Ramos (cell line): ENCODE measurements around the gene LIN54.
"Not testable (repeated sequence)": the region's sequence is repeated elsewhere in the genome, so short reads cannot be mapped to it uniquely, and the experiment has no call there.

Experiments used
- in situ Hi-C: fragments of 300-500 bp; cut with MboI; formaldehyde crosslinking; loops from one replicate; pipeline ENCODE4 v1.14.3; 2022; ENCODE audit warnings: low sequenced_read_pairs; ENCODE audit not compliant: unreplicated experiment

Gene LIN54

DNA sequence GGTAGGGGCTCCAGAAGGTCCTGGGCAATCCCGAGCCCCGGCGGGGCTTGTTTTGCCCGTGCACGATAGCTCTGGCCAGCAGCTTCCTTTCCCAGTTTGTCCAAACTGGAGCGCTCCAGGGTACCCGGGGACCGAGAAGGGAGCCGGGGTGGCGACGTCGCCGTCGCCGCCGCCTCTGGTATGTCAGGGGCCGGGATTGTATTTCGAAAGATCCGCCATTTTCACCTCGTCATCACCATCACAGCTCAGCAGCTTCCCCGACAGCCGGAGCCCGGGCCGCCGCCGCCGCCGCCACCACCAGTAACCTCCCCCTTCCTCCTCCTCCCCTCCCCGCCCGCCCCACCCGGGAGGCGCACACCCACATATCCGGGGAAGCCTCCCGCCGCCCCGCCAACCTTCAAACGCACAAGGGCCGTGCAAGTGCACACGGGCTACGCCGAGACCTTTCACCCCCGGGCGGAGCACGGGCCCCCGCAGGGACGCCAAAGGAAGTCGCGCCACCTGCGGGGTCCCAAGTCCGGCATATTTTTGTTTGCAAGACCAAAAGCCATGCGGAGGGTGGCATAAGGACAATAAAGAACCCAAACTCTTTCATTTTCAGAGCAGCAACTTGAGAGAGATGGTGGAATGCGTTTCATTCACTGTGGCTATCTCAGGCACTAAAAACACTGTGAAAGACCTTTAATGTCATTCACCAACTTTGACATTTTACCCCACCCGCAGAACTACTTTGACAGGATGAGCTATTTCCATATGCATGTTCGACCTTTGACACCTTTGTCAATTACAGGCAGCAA, at the start of gene LIN54:
LIN54 (minus strand) TSS at position 302 of the 797 bp plus-strand sequence. CDS start 25,979 bp downstream, outside the sequence.
- in situ Hi-C loops = no loop called here

DNA sequence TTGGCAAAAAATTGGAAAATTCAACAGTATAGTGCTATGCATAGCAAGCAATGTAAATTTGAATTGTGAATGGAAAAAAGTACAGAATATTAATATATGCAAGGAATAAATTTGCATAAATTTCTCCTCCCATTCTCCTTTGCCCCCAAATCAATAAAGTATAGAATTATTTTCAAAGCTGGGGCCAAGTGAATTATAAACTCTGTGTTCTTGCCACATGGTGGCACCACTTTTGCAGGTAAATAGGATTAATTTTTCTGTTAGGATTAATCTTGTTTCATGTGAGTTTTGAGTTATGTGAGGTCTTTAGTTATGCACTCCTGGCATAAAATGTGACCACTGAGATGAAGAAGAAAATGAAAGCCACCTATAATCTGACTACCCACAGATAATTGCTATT, 44.3 kb upstream of the LIN54 start:
- in situ Hi-C loops = loop anchor here (25.0 kb wide), 1 partner anchor 582 kb away; no protein-coding TSS in a partner anchor

DNA sequence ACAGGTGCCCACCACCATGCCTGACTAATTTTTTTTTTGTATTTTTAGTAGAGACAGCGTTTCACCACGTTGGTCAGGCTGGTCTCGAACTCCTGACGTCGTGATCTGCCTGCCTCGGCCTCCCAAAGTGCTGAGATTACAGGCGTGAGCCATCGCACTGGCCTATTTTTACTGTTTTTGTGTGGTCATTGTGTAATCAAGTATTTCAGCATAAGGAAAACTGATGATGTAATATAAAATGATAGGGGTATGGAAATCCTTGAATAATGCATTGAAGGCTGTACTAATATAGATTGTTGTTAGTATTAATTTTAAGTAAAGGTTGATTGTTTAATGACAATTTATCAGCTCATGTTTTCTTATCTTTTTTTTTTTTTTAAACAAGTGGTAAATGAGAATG, 38.2 kb upstream of the LIN54 start:
- in situ Hi-C loops = not testable (repeated sequence)

DNA sequence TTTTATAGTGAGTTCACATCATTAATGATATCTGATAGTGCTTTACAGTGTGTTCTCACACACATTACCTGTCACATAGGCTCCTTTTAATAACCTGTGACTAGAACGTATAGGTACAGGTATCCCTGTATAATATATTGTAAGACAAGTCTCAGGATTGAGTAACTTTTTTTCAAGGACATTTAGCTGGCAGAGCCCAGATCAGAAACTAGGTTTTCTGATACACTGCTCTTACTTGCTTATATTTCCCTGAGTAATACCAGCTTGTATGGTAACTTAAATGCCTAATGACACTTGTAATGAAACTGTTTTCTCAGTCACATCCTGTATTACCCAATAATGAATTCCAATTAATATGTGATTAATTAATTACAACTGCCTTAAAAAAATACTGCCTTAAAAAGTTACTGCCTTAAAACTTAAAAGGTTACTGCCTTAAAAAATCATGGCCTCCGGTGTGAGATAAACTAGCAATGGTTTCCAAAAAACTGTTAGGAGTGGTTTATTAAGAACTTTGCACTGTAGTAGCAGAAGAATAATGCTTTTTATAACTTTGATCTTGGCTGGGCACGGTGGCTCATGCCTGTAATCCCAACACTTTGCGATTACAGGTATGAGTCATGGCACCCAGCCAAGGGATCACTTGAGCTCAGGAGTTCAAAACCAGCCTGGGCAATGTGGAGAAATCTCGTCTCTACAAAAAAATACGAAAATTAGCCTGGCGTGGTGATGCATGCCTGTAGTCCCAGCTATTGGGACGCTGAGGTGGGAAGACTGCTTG, 36.3 kb upstream of the LIN54 start:
- in situ Hi-C loops = no loop called here

DNA sequence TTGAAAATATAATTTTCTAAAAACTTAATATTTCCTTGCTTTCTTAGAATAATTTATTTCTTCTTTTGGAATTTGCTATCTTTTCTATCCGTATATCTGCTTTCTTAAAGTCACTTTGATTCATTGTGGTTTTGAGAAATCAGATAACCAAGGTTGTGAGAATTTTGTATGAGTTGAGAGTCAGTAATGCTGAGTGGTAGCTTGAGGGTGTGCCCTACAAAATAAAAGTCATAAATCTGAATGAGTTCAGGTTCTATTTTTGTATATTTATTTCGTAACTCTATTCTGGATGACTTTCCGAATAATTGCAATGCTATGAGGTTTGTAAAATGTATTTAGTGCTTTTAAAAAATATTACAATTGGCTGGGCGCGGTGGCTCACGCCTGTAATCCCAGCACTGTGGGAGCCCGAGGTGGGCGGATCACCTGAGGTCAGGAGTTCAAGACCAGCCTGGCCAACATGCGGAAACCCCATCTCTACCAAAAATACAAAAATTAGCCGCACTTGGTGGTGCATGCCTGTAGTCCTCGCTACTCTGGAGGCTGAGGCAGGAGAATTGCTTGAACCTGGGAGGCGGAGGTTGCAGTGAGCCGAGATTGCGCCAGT, 33.3 kb upstream of the LIN54 start:
- in situ Hi-C loops = no loop called here

DNA sequence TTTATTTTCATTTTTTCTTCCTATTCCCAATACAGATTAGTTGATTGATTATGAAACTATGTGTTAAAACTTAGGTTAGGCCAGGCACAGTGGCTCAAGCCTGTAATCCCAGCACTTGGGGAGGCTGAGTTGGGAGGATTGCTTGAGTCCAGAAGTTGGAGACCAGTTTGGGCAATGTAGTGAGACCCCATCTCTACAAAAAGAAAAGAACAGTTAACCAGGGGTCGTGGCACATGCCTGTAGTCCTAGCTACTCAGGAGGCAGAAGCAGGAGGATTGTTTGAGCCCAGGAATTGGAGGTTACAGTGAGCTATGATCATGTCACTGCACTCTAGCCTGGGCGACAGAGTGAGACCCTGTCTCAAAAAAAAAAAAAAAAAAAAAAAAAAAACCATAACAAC, 32.5 kb upstream of the LIN54 start:
- in situ Hi-C loops = not testable (repeated sequence)

DNA sequence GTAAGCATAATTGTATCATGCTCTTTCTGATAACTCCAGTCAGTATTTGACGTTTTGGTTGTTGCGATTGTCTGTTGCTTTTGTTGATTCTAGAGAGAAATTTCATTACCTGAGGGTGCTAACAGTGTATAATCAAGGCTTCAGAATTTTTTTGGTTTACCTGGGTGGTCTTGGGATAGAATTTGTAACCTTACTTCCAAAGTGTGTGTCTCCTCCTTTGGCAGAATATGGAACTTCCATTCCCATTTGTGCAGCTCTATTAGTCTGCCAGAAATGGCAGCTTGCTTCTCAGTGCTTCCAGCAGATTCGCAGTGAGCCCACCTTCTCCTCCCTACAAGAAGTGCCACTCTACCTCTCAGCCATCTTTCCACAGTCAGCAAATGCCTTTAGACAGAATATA, 29.6 kb upstream of the LIN54 start:
- in situ Hi-C loops = no loop called here

DNA sequence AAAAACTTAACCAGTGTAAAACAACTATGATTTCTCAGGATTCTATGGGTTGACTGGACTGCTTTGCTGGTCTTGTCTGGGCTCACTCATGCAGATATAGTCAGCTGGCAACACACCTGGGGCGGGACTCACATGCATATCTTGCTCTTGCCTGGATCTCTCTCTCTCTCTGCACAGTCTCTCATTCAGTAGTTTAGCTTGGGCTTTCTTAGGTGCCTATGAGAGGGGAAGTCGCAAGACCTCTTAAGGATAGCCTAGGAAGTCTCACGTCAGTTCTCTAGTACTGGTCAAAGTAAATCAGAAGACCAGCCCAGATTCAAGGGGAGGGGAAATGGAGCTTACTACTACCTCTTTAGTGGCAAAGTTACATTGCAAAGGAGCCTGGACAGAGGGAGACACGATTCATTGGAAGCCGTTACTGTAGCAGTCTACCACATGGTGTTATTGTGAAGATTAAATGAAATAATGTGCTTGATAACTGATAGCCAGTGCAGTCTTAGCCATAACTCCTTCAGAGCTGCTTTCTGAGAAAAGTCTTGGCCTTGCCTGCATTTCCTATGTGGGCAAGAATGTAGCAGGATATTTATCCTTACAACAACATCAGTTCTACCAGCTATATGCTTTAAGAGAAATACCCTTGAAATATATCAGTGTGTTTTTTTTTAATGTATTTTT, 26.5 kb upstream of the LIN54 start:
- in situ Hi-C loops = no loop called here

DNA sequence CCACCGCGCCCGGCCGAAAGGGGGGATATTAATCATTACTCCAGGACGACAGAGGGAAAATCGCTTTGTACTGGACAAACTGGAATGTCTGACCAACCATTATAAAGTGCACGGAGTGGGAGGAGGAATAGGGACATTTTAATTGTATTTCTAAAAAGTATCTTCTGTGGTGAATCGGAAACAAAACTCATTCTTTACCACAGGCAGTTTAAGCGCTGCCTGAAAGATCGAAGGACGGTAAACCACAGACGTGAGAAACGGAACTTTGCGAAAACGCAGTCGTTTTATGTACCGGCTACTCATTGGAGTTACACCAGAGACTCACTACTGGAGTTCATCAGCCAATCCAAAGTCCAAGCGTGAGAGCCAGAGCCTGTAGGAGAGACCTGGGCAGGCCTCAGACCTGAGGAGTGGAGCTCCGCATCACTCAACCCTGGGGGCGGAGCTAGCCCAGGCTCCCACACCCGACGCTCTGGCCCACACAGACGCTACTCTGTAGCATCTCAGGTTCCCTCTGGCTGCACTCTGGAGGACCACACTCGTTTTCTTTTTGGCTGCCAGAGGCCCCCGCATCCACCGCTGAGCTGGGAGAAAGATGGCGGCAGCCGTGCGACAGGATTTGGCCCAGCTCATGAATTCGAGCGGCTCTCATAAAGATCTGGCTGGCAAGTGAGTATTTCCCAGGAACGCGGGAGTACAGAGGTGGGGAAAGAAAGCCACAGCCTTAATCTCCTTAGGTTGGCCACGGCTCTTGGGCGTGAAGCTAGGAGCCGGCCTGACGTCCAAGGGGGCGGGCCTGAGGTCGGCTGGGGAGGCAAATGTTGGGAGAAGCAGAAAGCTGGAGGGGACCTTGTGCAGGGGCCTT, 24.2 kb upstream of the LIN54 start, which contains the start of gene COPS4:
COPS4 (plus strand) TSS at position 554 of the 865 bp plus-strand sequence; CDS start at position 596, 42 bp downstream.
- in situ Hi-C loops = no loop called here

DNA sequence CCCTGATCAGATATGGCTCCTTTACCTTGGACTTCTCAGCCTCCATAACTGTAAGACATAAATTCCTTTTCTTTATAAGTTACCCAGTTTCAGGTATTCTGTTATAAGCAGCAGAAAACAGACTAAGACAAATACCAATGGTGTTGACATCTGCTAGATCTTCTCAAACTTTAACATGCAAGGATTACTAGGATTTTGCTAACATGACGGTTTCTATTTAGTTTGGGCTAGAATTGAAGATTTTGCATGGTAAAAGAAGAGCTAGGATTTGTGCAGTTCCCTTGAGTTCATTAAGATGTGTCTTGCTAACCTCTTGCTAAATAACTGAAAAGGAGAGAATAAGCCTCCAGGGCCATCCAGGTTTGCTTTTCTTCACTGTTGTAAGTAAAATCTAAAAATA, 19.1 kb upstream of the LIN54 start:
- in situ Hi-C loops = no loop called here

DNA sequence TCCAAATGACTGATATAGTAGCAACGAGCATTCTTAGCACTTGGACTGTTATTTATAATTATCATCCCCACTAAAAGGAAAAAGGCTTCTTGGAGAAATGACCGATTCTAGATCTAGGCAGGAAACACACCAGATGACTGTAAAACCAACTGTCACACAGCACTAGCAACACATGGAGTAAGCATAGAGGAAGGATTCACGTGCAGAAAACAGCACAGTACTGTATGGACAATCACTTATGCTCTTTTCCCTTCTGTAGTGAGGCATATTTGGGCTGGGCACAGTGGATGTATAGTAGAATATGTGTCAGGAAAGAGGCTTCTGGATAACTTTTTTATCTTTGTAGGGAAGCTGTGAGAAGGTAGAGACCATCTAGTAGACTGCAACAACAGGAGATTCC, 18.4 kb upstream of the LIN54 start:
- in situ Hi-C loops = no loop called here

DNA sequence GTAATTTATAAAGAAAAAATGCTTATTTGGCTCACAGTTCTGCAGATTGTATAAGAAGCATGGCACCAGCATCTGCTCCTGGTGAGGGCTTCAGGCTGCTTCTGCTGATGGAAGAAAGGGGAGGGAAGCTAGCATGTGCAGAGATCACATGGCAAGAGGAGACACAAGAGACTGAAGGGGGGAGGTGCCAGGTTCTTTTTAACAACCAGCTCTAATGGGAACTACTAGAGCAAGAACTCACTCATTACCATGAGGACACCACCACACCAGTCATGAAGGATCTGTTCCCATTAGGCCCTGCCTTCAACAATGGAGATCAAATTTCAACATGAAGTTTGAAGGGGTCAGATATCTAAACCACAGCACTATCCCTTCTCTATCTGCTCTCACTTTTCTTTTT, 14.9 kb upstream of the LIN54 start:
- in situ Hi-C loops = no loop called here

DNA sequence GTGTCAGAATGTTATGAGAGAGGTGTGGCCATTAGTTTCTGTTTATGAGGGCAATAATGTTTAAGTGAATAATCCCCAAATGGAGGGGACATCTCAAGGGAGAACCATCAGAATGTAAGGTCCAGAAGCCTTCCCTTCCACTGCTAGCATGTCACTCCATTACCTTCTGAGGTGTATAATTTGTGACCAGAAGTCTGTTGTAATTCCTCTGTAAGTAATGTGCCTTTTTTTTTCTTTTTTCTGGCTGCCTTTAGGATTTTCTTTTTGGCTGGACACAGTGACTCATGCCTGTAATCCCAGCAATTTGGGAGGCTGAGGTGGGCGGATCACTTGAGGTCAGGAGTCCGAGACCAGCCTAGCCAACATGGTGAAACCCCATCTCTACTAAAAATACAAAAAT, 13.6 kb upstream of the LIN54 start:
- in situ Hi-C loops = no loop called here

DNA sequence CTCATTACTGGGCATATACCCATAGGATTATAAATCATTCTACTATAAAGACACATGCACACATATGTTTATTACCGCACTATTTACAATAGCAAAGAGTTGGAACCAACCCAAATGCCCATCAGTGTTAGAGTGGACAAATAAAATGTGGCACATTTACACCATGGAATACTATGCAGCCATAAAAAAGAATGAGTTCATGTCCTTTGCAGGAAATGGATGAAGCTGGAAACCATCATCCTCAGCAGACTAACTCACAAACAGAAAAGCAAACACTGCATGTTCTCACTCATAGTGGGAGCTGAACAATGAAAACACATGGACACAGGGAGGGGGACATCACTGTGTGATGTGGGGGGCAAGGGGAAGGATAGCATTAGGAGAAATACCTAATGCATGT, 13.0 kb upstream of the LIN54 start:
- in situ Hi-C loops = not testable (repeated sequence)

DNA sequence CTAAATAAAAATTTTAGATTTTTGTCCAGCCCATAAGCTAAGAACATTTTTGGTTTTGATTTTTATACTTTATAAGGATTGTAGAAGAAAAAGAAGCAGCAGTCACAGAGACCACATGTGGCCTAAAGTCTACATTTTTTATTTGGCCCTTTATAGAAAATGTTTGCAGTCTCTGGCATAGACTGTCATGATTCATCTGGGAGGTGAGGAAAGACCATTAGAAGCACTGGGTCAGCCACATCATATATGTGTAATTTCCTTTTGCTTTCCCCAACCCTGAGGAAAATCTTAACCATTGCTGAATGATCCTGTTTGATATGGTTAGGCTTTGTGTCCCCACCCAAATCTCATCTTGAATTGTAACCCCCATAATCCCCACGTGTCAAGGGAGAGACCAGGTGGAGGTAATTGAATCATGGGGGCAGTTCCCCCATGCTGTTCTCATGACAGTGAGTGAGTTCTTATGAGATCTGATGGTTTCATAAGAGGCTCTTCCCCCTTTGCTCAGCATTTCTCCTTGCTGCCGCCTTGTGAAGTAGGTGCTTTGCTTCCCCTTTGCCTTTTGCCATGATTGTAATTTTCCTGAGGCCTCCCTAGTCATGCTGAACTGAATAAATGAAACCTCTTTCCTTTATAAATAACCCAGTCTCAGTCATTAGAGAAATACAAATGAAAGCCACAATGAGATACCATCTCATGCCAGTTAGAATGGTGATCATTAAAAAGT, 12.3 kb upstream of the LIN54 start:
- in situ Hi-C loops = no loop called here

DNA sequence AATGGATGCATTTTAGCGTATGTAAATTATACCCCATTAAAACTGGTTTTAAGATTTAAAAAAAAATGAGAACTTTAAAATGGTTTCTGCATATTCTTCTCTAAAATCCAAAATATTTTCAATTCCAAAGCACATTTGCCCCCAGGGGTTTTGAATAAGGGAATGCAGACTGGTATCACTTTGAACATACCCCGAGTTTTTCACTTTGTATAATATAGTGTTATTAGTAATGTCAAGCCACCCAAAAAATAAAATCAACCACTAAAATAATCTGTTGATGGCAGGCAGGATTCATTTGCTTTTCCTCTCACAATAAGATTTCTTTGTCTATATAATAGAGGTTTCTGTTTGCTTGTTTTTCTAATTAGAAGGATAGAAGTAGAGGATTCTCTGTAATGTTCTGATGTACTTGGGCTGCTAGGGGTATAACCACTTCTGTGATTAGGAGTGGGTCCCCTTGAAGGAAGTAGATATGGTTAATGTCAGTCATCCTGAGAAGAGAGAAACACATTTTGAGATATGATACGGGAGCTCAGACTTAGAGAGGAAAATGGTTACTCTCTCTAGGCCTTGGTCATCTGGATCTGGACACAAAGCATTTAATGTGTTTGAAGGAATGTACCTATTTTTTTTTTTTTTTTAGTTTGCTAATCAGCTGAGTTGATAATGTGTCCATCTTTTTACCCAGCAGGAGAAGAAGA, 9.3 kb upstream of the LIN54 start:
- in situ Hi-C loops = no loop called here

DNA sequence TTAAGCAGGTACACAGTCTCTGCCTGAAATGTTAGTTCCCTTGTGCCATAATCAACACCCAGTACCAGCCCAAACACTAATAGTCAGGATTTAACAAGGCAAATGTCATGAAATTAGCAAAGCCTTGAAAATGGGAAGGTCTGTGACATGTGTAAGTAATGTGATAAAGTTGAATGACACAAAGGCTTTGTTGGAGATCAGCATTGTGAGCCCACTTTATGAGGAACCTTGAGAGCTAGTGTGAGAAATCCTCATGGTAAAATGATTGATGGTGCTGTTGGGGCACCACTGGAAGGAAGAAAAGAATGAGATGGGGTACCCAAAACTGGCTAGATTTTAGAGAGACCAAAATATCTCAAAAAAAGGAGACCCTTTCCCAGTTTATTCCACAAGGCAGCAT, 3.3 kb upstream of the LIN54 start:
- in situ Hi-C loops = no loop called here

DNA sequence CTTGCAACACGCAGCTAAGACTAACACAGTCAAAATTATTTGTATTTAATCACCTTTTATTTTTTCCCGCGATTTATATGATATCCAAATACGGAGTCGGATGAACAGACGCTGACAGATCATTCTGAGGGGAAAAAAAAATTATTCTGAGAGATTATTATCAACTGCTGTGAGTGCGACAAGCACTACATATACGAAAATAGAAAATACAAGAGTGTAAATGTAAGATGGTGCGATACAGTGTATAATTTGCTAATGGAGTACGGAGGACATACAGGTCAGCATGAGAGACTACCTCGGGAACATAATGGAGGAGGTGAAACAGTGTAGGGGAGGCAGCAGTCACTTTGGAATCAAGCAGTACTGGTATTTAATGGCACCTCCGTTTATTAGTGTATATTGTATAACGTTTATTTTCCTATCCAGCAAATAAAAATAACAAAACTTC, 2.8 kb upstream of the LIN54 start:
- in situ Hi-C loops = no loop called here
